Stomach (tissue), 4 donors: ENCODE data around the gene ZNF80.

Experiments
- POLR2A ChIP-seq, 4 donors: fragments of 450-650 bp; IDR thresholded peaks; one replicate each; pipeline ENCODE4 v1.6.1; 2016; ENCODE audit warnings: antibody characterized with exemption in 4 of 4, control low read depth in 2 of 4, mild to moderate bottlenecking in 1 of 4, moderate library complexity in 1 of 4
- TF ChIP-seq, protein P1 (sequence below), 7 experiments: fragments of 450-650 bp in 4 of 7; fragments of 200-600 bp in 3 of 7; sonication (generic) in 3 of 7; IDR thresholded peaks; one replicate each; pipeline ENCODE4 v1.5.1; 2016 to 2019; ENCODE audit warnings: antibody characterized with exemption in 7 of 7, control low read depth in 2 of 7, mild to moderate bottlenecking in 1 of 7

DNA sequence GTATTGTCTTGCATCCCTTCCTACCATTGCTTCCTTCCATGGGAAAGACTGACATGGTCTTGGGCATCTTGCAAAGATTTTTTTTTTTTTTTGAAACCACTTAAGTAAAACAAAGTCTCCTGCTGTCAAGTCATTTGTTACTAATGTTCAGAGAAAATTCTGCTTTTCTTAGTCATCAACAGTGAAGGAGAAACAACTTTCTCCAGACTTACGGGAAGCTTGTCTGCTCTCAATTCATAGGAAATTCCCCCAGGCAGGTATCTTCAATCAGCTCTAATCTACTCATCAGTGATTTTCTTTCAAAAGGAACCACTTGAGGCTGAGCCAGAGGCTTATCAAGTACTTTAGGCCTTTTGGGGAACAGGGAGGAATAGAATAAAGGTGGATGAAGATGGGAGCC is 42.6 kb downstream of the ZNF80 start:
- no peak for TF ChIP-seq POLR2A (IDR thresholded peaks at IDR 0.05)
- TF ChIP-seq, protein P1, sequence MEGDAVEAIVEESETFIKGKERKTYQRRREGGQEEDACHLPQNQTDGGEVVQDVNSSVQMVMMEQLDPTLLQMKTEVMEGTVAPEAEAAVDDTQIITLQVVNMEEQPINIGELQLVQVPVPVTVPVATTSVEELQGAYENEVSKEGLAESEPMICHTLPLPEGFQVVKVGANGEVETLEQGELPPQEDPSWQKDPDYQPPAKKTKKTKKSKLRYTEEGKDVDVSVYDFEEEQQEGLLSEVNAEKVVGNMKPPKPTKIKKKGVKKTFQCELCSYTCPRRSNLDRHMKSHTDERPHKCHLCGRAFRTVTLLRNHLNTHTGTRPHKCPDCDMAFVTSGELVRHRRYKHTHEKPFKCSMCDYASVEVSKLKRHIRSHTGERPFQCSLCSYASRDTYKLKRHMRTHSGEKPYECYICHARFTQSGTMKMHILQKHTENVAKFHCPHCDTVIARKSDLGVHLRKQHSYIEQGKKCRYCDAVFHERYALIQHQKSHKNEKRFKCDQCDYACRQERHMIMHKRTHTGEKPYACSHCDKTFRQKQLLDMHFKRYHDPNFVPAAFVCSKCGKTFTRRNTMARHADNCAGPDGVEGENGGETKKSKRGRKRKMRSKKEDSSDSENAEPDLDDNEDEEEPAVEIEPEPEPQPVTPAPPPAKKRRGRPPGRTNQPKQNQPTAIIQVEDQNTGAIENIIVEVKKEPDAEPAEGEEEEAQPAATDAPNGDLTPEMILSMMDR (IDR thresholded peaks at IDR 0.05) = no peak
